ENCODE measurements around the gene PLCZ1.
"Not testable (repeated sequence)": the region's sequence is repeated elsewhere in the genome, so short reads cannot be mapped to it uniquely, and the experiment has no call there.

PLCZ1 gene

GRCh38 chr12:18737819-18738218, at the start of gene PLCZ1, which contains the start of gene CAPZA3:
Gene PLCZ1, minus strand, starts transcription at chr12:18738012. Its CDS starts 641 bp downstream, at chr12:18737371.
Gene CAPZA3, plus strand, starts transcription at chr12:18738119. Its CDS starts 150 bp downstream, at chr12:18738269.
- DNase-seq, result no peak

DNA sequence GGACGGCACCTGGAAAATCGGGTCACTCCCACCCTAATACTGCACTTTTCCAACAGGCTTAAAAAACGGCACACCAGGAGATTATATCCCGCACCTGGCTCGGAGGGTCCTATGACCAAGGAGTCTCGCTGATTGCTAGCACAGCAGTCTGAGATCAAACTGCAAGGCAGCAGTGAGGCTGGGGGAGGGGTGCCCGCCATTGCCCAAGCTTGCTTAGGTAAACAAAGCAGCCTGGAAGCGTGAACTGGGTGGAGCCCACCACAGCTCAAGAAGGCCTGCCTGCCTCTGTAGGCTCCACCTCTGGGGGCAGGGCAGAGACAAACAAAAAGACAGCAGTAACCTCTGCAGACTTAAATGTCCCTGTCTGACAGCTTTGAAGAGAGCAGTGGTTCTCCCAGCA, 47.7 kb upstream of the PLCZ1 start:
- DNase-seq, result not testable (repeated sequence)

- DNase-seq, result no peak
Observed at GRCh38 chr12:18782827-18783226, 45.0 kb upstream of the PLCZ1 start.

- not testable (repeated sequence) for DNase-seq
Observed at GRCh38 chr12:18766479-18766878, 28.7 kb upstream of the PLCZ1 start.

- no peak for DNase-seq
Observed at GRCh38 chr12:18755341-18755740, 17.5 kb upstream of the PLCZ1 start.

DNA sequence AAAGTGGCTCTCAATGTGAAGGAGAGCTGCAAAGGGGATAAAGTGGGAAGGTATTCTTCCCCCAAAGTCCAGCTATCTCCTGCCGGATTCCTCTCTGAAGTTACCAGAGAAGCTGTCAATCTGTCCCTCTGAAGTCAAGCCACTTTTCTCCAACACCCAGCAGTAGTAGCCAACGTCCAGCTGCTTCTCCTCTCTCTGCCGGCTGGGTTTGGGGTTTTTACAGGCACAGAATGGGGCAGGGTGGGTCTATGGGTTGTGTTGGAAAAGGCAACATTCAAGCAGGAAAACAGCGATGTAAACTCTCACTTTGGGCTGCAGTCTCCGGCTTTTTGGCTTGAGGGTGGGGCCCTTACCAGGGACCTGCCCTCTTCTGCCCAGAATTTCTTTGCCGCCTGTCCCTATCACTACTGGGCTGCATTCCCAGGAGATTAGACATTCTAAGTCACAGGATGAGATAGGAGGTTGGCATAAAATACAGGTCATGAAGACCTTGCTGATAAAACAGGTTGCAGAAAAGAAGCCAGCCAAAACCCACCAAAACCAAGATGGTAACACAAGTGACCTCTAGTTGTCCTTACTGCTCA, 16.4 kb upstream of the PLCZ1 start:
- no peak for DNase-seq

DNA sequence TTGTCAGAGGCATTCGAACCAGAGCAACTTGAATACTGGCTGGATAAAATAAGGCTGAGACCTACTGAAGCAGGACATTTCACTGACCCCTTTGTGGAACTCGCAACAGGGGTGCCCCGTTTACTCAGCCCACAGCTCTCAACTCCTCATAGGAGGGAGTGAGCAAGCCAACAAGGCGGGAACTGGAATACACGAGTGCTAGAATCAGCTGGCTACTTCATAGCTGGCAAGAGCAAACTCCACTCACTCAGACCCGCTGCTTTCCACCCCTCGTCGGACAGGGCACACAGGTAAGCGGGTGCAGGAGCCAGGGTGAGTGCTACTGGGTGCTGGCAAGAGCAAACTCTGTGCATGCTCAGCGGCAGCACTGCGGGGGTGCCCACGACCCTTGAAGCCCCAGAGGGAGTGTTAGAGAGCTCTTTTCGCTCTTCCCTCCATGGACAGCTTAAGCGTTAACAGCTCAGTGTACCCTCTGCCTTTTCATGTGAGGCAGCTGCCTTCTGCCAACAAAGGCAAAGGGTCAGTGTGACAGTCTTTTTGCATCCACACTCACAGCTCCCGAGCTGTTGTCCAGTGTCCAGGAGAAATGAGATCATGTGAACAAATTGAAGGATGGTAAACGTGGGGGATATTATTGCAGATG, 15.8 kb upstream of the PLCZ1 start:
- no peak for DNase-seq

DNA sequence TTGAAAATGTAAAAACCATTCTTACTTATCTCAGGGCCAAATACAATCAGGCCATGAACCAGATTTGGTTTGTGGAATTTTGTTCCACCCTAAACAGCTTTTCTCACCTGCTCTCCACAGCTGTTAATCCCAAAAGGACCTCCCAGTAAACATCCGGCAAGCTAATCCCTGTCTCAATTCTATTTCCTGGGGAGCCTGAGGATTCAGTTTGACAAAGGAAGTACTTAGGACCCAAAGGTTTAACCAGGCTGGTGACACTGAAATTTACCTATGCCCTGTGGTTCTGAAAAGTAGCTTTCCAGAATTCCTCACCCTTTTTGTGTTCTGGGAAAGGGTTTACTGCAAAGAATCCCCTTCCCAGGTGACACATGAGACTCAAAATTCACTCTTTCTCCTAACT, 15.1 kb upstream of the PLCZ1 start:
- no peak for DNase-seq

DNA sequence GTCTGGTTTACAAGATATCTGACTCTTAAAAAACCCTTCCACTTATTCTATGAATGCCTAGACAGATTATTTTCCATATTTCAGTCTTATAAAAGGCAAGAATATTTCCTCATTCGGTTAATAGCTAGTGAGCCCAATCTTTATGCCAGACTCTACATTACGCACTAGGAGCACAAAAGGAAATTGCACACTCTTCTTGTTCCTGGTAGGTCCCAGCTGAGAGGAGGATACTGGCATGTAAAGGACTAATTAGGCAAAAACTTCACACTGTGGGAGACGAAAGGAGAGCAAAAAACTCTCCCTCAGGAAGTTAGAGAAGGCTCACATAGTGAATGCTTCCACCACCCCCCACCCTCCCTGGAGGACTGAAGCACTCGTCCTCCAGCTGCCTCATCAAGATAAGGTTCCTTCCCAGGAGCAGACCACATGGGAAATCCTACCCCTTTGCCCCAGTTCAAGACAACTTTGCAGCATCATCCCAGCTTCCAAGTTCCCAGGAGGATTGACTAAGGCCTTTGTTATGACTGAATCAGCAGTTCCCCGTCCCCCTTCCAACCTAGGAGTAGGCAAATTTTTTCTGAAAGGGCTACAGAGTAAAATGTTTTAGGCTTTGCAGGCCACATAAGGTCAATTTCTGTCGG, 14.6 kb upstream of the PLCZ1 start:
- DNase-seq, result no peak

GRCh38 chr12:18751866-18752265, 14.1 kb upstream of the PLCZ1 start:
- DNase-seq, result no peak

- DNase-seq, result no peak
Observed at GRCh38 chr12:18750085-18750484, 12.3 kb upstream of the PLCZ1 start.

DNA sequence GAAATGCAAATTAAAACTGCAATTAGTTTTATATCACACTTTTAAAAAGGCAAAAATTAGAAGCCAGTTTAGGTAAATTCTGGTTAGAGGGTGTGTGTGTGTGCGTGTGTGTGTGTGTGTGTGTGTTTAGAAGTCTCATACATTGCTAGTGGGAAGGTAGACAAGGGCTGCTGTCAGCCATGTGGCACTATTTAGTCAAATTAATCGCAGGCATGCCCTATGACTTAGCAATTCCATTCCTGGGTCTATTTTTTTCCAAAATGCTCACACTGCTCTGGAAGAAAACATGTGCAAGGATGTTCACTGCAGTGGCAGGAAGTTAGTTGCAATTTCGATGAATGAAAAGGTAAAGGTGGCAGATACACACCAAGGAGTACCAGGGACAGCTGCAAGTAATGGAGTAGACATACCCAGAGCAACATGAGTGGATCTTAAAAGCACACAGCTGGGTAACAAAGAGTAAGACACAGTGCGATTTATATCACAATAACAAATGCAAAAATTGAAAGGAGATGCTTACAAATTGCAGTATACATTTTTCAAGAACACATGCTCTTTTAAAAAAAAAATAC, 11.7 kb upstream of the PLCZ1 start:
- DNase-seq, result no peak

DNA sequence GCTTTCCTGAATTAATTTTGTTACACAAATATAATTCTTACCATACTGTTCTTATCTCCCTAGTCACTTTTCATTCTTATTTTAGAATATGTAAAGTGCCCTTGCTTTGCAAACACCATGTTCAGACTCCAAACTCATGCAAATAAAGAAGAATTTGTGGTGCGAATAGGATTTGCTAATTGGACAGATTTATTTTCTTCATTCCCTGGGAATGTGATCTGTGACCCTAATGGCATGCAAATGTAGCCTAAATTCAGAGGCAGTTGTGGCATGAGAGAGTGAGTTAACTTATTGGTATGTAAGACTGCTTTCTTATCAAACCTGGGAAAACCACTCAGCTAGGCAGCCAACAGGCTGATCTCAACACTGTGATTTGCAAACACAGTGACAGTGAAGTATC, 10.1 kb upstream of the PLCZ1 start:
- no peak for DNase-seq

DNA sequence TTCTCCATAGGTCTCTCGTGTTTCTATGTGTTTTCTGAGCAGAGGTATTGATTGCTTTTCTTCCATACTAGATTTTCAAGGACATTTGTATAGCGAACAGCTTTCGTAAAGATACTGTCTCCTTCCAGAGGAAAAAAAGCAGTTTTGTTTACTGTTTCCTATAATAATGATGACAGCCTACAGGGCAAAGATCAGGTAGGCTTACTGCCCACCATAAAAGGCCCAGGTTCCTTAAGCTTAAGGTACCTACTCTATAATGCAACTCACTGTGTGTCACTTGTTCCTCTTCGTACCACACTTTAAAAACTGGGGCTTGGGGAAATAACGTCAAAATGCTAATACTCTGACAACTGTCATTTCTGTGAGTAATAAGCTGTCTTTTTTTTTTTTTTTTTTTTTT, 6.7 kb downstream of the PLCZ1 start:
- DNase-seq, result no peak

GRCh38 chr12:18723752-18724151, 14.1 kb downstream of the PLCZ1 start:
- DNase-seq, result no peak

DNA sequence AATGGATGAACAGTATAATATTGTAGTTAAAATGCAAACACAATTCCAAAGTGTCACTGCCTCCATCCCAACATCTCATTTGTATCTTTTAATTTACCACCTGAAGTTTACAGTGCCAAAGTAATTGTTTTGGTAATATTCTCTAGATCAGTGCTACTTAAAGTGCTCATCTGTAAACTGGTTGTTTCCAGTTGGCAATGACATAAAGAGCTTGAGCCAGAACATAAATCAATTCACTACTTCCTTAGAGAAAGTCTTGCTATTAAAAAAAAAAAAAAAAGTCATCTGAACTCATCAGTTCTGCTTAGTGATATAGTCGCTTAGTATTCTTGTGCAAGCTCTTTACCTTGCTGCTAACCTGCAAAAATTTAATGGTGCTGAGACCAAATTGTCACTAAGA, 16.4 kb downstream of the PLCZ1 start:
- DNase-seq, result no peak

DNA sequence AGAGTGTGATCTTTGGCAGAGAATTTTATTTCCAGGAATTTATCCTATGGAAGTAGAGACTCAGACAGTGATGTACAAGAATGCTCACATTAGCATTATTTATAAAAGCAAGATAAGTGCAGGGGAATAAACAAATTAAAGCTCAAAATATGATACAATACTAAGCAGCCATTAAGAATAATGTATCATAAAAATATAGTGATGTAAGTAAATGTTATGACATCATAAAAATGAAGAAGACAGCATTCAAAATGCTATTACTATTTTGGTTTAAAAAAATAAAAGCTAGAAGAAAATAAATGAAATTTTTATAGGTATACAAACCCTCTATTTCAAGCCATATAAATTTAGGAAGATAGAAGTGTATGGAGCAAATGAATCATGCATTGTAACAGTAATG, 17.1 kb downstream of the PLCZ1 start:
- no peak for DNase-seq

GRCh38 chr12:18719922-18720510, 17.8 kb downstream of the PLCZ1 start:
- DNase-seq, result no peak

- DNase-seq, result no peak
Observed at GRCh38 chr12:18718462-18718861, 19.4 kb downstream of the PLCZ1 start.

- no peak for DNase-seq
Observed at GRCh38 chr12:18716236-18716635, 21.6 kb downstream of the PLCZ1 start.

DNA sequence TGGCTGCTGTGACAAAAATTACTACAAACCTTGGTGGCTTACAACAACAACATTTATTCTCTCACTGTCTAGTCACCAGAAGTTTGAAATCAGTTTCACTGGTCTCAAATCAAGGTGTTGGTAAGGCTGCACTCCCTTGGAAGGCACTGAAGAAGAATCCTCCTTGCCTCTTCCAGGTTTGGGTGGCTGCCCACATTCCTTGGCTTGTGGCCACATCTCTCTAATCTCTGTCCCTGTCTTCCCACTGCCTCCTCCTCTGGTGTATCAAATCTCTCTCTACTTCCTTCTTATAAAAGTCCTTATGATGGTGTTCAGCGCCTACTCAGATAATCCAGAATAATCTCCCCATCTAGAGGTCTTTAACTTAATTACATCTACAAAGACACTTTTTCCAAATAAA, 31.0 kb downstream of the PLCZ1 start:
- DNase-seq, result no peak

GRCh38 chr12:18703911-18704310, 33.9 kb downstream of the PLCZ1 start:
- no peak for DNase-seq

DNA sequence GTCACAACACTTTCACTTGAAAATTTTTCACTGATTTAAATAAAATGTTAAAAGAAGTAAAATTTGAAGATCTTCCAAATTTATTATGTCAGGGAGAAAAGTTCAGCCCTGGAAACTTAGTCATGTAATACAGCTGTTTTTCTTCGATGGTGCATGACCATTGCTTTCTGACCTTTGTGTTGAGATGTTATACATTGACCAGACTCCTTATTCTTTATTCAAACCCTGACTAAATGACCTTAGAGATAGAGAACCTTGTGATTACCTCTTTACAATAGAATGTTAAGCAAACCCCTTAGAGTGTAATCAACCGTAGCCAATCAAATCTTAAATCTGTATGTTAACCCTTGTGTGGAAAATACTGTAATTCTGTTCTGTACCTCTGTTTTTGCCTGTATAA, 34.5 kb downstream of the PLCZ1 start:
- DNase-seq, result no peak

GRCh38 chr12:18700271-18700670, 37.5 kb downstream of the PLCZ1 start:
- DNase-seq, result no peak

Data from activated CD4-positive, alpha-beta T cell treated with anti-CD3 and anti-CD28 coated beads for 48 hours (primary cell).